ENCODE results near the gene LAMC1.

GRCh38 chr1:183091181-183091580 lies 68.0 kb downstream of the LAMC1 start:
- TF ChIP-seq, protein P1, sequence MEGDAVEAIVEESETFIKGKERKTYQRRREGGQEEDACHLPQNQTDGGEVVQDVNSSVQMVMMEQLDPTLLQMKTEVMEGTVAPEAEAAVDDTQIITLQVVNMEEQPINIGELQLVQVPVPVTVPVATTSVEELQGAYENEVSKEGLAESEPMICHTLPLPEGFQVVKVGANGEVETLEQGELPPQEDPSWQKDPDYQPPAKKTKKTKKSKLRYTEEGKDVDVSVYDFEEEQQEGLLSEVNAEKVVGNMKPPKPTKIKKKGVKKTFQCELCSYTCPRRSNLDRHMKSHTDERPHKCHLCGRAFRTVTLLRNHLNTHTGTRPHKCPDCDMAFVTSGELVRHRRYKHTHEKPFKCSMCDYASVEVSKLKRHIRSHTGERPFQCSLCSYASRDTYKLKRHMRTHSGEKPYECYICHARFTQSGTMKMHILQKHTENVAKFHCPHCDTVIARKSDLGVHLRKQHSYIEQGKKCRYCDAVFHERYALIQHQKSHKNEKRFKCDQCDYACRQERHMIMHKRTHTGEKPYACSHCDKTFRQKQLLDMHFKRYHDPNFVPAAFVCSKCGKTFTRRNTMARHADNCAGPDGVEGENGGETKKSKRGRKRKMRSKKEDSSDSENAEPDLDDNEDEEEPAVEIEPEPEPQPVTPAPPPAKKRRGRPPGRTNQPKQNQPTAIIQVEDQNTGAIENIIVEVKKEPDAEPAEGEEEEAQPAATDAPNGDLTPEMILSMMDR (IDR thresholded peaks at IDR 0.05): no peak
- no peak for TF ChIP-seq POLR2A (IDR thresholded peaks at IDR 0.05)
